Keratinocyte (primary cell): ENCODE data around the gene MED9.

ENCODE experiments used
- CTCF ChIP-seq, 3 experiments: IDR thresholded peaks in 1 of 3; conservative IDR thresholded peaks in 1 of 3; optimal IDR thresholded peaks in 1 of 3; 2 replicates in 2 of 3; 3 replicates in 1 of 3; pipeline versions ENCODE3 to v1.5.1; 2011; ENCODE audit warnings: low read length in 3 of 3, mild to moderate bottlenecking in 3 of 3, moderate library complexity in 2 of 3, control low read depth in 1 of 3, inconsistent platforms in 1 of 3; ENCODE audit not compliant: insufficient read depth in 2 of 3; ENCODE audit errors: extremely low read depth in 1 of 3
- EZH2 ChIP-seq: IDR thresholded peaks from one replicate; pipeline ENCODE4 v1.6.1; 2012; ENCODE audit warnings: inconsistent platforms, mild to moderate bottlenecking, low read length, moderate library complexity

- TF ChIP-seq CTCF (optimal IDR thresholded peaks at IDR 0.05 in 1 of 3, IDR thresholded peaks at IDR 0.05 in 1 of 3, conservative IDR thresholded peaks at IDR 0.05 in 1 of 3; ENCODE audit: extremely low read depth in 1 of 3, insufficient read depth in 2 of 3, low read length in 3 of 3) (no peak), EZH2 (no peak)
Measured at GRCh38 chr17:17467016-17467415, 9.8 kb upstream of the MED9 start.
